HG02840 (cell line): Measurements from ENCODE around the gene MAPK7.
A peak's percentile ranks its signal among the peaks of the same experiment; 100 is the strongest.

Experiments
- ATAC-seq: cut with Tn5 transposase; IDR thresholded peaks from one replicate; pipeline ENCODE4 v1.9.1; 2021; ENCODE audit warnings: mild to moderate bottlenecking, moderate library complexity, moderate number of reproducible peaks; ENCODE audit not compliant: unreplicated experiment, low FRiP score

Gene MAPK7

DNA sequence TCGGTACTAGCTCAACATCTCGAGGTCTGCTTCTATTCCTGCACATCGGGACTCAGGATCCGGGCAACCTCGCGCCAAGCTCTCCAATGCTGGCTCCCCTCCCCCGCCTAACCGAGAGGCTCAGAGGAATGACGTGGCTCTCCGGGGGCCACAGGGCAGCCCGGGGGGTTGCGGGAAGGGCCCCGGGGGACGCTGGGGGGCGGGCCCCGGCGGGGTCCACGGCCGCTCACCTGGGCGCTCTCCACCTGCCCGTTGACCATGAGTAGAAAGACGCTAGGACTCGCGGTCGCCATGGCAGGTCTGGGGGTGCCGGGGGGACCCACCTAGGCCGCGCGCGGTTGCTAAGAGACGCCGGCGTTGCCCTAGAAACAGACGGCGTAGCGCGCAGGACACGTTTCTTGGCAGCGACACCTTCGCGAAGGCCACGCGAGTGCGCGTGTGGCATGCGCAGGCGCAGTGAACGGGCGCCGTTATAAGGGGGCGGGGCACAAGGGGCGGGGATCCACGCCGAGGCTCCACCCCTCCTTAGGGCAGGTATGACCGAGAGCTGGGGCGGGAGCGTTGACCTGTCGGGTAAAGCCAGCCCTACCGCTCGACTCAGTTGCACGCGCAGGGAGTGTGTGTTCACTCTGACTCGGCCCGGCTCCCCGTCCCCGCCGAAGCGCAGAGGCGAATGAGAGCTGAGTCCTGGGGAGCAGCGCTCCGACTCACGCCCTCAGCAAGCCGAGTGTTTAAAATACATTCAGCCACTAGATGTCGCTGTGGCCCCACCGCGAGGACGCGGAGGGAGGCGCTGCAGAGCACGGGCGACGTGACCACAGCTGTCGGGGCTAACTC is 15.8 kb upstream of the MAPK7 start, which contains the start of gene B9D1:
Gene B9D1 (minus strand): TSS at position 447 of the 837 bp plus-strand sequence. CDS start 154 bp downstream, at position 293.
- ATAC-seq, result peak; percentile 78

DNA sequence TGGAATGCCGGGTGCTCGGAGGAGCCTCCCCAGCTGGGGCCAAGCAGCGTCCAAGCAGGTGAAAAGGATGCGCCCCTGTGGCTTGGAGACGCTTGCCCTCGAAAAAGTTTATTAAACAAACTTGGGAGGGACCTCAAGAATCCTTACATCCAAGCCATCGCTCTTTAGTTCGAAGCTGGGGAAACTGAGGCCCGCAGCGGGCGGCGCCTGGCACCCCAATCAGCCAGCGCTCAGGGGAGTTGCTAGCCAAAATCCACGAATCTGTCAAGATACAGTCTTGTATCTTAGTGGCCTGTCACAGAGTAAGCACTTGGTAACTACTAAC is 15.2 kb upstream of the MAPK7 start:
- no peak for ATAC-seq

- ATAC-seq, result no peak
Observed at GRCh38 chr17:19363460-19364035, 14.8 kb upstream of the MAPK7 start.

DNA sequence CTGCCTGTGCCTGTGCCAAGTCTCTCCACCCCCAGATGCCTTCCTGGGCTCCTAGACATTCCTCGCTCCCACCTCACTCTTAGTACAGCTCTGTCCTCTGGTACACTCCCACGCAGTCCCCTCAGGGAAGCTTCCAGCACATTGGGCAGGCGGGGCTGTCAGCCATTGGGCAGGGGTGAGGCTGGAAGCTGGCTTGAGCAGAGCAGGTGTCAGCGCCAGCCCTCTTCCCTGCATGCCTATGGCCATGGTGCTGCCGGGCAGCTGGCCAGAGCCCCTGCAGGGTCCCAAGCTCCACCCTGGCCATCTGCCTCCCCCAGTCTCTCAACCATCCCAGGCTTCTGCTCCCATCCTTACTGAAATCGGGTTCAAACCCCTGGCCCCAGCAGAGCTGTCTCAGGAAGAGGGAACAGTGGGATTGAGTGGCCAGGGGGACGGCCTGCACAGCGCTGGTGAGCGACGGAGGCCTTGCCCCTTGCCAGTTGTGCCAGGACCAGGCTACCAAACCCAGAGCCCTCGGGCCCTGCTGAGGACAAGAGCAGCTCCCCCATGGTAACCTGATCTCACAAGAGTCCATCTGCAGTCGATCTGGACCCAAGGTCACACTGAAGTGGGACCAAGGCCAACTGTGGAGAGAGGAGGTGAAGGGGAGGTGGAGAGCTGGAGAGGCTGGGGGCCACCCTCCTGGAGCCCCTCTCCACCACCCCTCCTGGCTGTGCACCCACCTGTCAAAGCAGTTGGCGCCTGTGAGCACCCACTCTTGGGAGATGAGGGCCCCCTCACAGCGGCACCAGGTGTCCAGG is 13.4 kb upstream of the MAPK7 start:
- no peak for ATAC-seq

GRCh38 chr17:19365499-19365817 is 12.8 kb upstream of the MAPK7 start:
- ATAC-seq, result no peak

- ATAC-seq, result no peak
Observed at GRCh38 chr17:19365833-19366636, 12.3 kb upstream of the MAPK7 start.

DNA sequence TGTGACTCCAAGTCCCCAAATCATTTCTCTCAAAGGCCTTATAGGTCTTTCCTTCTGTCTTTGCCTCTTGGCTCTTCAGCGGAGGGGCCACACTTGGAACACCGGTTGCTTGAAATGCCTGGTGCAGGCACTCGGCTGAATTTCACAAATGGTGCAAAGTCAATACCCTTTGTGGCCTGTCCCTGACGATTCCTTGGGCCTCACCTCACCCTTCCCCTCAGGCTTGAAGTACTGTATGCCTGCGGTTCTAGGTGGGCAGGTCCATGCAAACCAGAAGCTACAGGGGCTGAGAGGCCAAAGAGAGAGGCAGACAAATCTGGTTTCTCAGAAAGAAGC is 11.7 kb upstream of the MAPK7 start:
- ATAC-seq, result no peak

GRCh38 chr17:19368229-19368628 is 10.1 kb upstream of the MAPK7 start:
- ATAC-seq, result no peak

GRCh38 chr17:19369107-19369778 is 9.1 kb upstream of the MAPK7 start:
- no peak for ATAC-seq

GRCh38 chr17:19369846-19370492 is 8.3 kb upstream of the MAPK7 start:
- no peak for ATAC-seq

GRCh38 chr17:19370493-19370960 is 7.8 kb upstream of the MAPK7 start:
- ATAC-seq, result no peak

DNA sequence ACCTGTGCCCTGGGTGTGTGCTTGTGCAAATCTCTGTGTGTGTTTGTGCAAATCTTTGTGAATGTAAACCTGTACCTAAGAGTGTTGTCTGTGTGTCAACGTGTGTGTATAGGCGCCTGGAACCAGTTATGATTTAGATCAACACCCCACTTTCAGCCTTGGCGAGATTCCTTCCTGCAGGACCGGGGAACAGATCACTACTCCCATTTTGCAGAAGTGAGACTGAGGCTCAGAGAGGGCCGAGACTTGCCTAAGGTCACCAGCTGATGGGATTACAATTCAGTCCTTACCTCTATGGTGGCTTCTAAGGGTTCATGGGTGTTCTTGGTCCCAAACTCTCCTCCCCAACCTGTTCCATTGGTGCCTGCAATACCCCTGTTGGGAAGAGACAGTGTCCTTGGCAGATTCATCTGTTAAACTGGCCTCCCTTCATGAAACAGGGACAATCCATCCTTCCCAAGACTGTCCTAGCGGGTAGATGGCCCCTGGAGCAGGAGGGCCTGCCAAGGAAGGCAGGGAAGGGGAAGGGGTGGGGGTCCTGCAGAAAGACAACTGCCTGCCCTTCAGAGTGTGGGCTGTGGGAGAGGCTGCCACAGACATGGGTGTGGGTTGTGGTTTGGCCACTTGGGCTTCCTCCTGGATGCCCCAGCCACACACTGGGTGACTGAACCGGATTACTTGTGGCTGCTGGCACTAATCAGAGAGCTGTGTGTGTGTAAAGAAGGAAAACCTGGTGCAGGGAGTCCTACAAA is 6.9 kb upstream of the MAPK7 start:
- ATAC-seq, result no peak

- no peak for ATAC-seq
Observed at GRCh38 chr17:19372011-19372370, 6.3 kb upstream of the MAPK7 start.

DNA sequence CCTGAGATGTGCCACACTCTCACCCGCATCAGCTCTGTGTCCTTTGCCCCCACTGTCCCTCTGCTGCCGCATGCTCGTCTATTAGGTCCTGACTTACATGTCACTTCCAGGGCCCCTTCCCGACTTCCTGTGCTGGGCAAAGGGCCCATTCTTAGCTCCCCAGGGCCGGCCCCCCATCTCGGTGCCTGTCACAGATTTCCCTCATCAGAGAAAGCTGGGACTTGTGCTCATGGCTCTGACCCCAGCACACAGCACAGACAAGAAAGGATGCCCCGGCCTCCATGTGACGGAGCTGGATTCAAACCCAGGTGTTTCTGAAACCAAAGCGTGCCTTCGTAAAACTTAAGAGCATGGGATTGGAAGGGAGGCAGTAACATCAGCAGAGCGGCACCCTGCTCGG is 5.9 kb upstream of the MAPK7 start:
- ATAC-seq, result no peak

DNA sequence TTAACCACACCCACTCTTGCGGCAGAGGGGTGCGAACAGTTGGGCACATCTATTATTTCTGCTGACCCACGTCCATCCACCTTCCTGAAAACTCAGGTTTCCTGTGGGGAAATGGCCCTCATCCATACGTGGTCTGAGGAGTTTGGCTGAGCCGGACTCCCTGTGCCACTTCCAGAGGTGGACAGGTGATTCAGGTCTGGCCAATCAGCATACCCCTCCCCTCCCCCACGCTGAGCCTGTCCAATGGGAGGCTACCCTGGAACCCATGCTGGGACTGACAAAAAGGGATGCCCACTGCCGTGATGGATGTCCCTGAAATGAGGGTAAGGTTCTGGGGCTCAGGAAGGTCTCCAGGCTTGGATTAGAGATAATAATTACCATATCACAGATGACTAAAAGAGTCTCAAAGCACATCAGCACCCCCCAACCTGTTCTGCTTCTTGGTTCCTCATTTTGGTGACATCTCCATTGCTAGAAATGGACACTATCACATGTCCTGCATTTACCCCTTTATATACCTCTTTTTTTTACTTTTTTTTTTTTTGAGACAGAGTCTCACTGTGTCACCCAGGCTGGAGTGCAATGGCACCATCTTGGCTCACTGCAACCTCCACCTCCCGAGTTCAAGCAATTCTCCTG is 5.3 kb upstream of the MAPK7 start:
- ATAC-seq, result no peak

GRCh38 chr17:19374136-19374535 is 4.2 kb upstream of the MAPK7 start:
- no peak for ATAC-seq

- no peak for ATAC-seq
Observed at GRCh38 chr17:19375732-19376131, 2.6 kb upstream of the MAPK7 start.

- no peak for ATAC-seq
Observed at GRCh38 chr17:19376811-19377210, 1.5 kb upstream of the MAPK7 start.
